CD4-positive, alpha-beta T cell treated with Interleukin-2 at 100 ng/mL for 4 hours (primary cell): ENCODE results near the gene ARID1B.
"Not testable (repeated sequence)": the region's sequence is repeated elsewhere in the genome, so short reads cannot be mapped to it uniquely, and the experiment has no call there.

Experiments
- DNase-seq: peaks from one replicate; pipeline ENCODE4 v3.0.0-alpha.2; 2020; ENCODE audit warnings: low spot score

ARID1B gene

GRCh38 chr6:157021993-157022740, 245.0 kb downstream of the ARID1B start:
- DNase-seq: peak; percentile 83

GRCh38 chr6:157023958-157024357, 246.8 kb downstream of the ARID1B start:
- DNase-seq: no peak

GRCh38 chr6:157024745-157025144, 247.6 kb downstream of the ARID1B start:
- no peak for DNase-seq

- no peak for DNase-seq
Observed at GRCh38 chr6:157025437-157025836, 248.3 kb downstream of the ARID1B start.

GRCh38 chr6:157029980-157030690, 253.0 kb downstream of the ARID1B start:
- DNase-seq: no peak

GRCh38 chr6:157030755-157031154, 253.6 kb downstream of the ARID1B start:
- no peak for DNase-seq

- no peak for DNase-seq
Observed at GRCh38 chr6:157032923-157033322, 255.7 kb downstream of the ARID1B start.

GRCh38 chr6:157033428-157034140, 256.4 kb downstream of the ARID1B start:
- DNase-seq: no peak

GRCh38 chr6:157034436-157035230, 257.5 kb downstream of the ARID1B start:
- DNase-seq: peak; percentile 59

GRCh38 chr6:157035546-157035945, 258.4 kb downstream of the ARID1B start:
- DNase-seq: no peak

GRCh38 chr6:157036245-157036711, 259.1 kb downstream of the ARID1B start:
- no peak for DNase-seq

GRCh38 chr6:157037165-157037564, 260.0 kb downstream of the ARID1B start:
- DNase-seq: no peak

GRCh38 chr6:157038610-157039009, 261.4 kb downstream of the ARID1B start:
- no peak for DNase-seq

- not testable (repeated sequence) for DNase-seq
Observed at GRCh38 chr6:157039639-157040038, 262.5 kb downstream of the ARID1B start.

GRCh38 chr6:157040191-157040590, 263.0 kb downstream of the ARID1B start:
- no peak for DNase-seq

- no peak for DNase-seq
Observed at GRCh38 chr6:157045831-157046454, 268.8 kb downstream of the ARID1B start.

GRCh38 chr6:157046776-157047175, 269.6 kb downstream of the ARID1B start:
- DNase-seq: no peak

- DNase-seq: no peak
Observed at GRCh38 chr6:157047328-157047727, 270.1 kb downstream of the ARID1B start.

- DNase-seq: no peak
Observed at GRCh38 chr6:157047951-157048350, 270.8 kb downstream of the ARID1B start.

- no peak for DNase-seq
Observed at GRCh38 chr6:157049133-157049532, 272.0 kb downstream of the ARID1B start.

GRCh38 chr6:157050537-157051265, 273.5 kb downstream of the ARID1B start:
- DNase-seq: no peak
